Esophagus muscularis mucosa (tissue), 2 donors: Measurements from ENCODE around the gene ZNF316.

Source experiments
- EP300 ChIP-seq: sonication (generic); formaldehyde crosslinking; IDR thresholded peaks from one replicate; pipeline ENCODE4 v1.6.1; 2017; ENCODE audit warnings: antibody characterized with exemption
- POLR2A ChIP-seq: fragments of 450-650 bp; IDR thresholded peaks from one replicate; pipeline ENCODE4 v1.6.1; 2017; ENCODE audit warnings: antibody characterized with exemption, moderate library complexity, mild to moderate bottlenecking, low read depth

GRCh38 chr7:6700793-6701192 lies 63.7 kb downstream of the ZNF316 start:
- TF ChIP-seq EP300 (no peak), POLR2A (no peak)
